ENCODE results near the gene PHTF2.

DNA sequence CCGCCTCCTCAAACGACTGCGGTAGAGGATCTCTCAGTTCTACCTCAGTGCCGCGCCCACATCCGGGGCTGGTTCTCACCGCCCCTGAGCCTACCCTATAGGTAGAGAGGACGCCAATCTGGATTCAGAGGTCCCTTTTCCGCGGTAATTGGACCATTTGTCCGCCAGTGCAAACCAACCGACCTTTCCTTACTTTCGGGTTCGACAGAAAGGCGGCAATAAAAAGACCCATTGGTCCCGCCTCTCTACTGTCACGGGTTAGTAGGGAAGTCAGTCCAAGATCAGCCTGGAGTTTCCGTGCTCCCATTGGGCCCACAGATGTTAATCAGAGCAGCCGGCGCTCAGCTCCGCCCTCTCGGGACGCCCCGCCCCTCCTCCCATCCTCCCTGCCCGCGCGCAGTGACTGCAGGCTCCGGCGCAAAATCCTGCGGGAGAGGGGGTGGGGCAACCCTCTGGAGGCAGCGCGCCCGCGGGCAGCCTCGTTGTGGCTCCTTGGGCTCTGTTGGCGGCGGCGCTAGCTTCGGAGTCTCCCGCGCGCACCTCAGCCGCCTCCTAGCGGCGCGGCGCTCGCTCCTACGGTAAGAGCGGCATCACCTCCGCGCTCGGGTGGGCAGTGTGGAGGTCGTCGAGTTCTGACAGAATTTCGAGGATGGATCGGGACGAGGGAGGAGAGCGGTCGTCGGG lies at the start of gene PHTF2, which contains the start of gene TMEM60:
- peak in 1 of 2 donors; percentile 72 for TF ChIP-seq POLR2A (IDR thresholded peaks at IDR 0.05)
- TF ChIP-seq, protein P1, sequence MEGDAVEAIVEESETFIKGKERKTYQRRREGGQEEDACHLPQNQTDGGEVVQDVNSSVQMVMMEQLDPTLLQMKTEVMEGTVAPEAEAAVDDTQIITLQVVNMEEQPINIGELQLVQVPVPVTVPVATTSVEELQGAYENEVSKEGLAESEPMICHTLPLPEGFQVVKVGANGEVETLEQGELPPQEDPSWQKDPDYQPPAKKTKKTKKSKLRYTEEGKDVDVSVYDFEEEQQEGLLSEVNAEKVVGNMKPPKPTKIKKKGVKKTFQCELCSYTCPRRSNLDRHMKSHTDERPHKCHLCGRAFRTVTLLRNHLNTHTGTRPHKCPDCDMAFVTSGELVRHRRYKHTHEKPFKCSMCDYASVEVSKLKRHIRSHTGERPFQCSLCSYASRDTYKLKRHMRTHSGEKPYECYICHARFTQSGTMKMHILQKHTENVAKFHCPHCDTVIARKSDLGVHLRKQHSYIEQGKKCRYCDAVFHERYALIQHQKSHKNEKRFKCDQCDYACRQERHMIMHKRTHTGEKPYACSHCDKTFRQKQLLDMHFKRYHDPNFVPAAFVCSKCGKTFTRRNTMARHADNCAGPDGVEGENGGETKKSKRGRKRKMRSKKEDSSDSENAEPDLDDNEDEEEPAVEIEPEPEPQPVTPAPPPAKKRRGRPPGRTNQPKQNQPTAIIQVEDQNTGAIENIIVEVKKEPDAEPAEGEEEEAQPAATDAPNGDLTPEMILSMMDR (IDR thresholded peaks at IDR 0.05) = peak; percentile 15 to 70 (median 38)
